Measurements from ENCODE around the gene ITPK1.

Gene ITPK1

GRCh38 chr14:92959761-92960680, 155.7 kb downstream of the ITPK1 start:
- H3K4me3 ChIP-seq (replicated peaks; ENCODE audit: low read depth, low read length), result no peak overlapping the region
- DNase-seq (ENCODE audit: low read depth), result no peak
- no peak for TF ChIP-seq CTCF (IDR thresholded peaks at IDR 0.05; ENCODE audit: low read length, missing control alignments)

- no peak for TF ChIP-seq CTCF (IDR thresholded peaks at IDR 0.05; ENCODE audit: low read length, missing control alignments)
- no peak overlapping the region for H3K4me3 ChIP-seq (replicated peaks; ENCODE audit: low read depth, low read length)
- no peak for DNase-seq (ENCODE audit: low read depth)
Observed at GRCh38 chr14:92959189-92959531, 156.6 kb downstream of the ITPK1 start.

- no peak for TF ChIP-seq CTCF (IDR thresholded peaks at IDR 0.05; ENCODE audit: low read length, missing control alignments)
- no peak for DNase-seq (ENCODE audit: low read depth)
- H3K4me3 ChIP-seq (replicated peaks; ENCODE audit: low read depth, low read length), result no peak overlapping the region
Observed at GRCh38 chr14:92958373-92959188, 157.1 kb downstream of the ITPK1 start.

- DNase-seq (ENCODE audit: low read depth), result no peak
- TF ChIP-seq CTCF (IDR thresholded peaks at IDR 0.05; ENCODE audit: low read length, missing control alignments), result no peak
- H3K4me3 ChIP-seq (replicated peaks; ENCODE audit: low read depth, low read length), result no peak overlapping the region
Observed at GRCh38 chr14:92956961-92957360, 158.8 kb downstream of the ITPK1 start.

- H3K4me3 ChIP-seq (replicated peaks; ENCODE audit: low read depth, low read length), result no peak overlapping the region
- TF ChIP-seq CTCF (IDR thresholded peaks at IDR 0.05; ENCODE audit: low read length, missing control alignments), result no peak
- no peak for DNase-seq (ENCODE audit: low read depth)
Observed at GRCh38 chr14:92955381-92955780, 160.3 kb downstream of the ITPK1 start.

GRCh38 chr14:92954933-92955332, 160.8 kb downstream of the ITPK1 start:
- TF ChIP-seq CTCF (IDR thresholded peaks at IDR 0.05; ENCODE audit: low read length, missing control alignments), result no peak
- no peak for DNase-seq (ENCODE audit: low read depth)
- H3K4me3 ChIP-seq (replicated peaks; ENCODE audit: low read depth, low read length), result no peak overlapping the region

Data from fibroblast of pulmonary artery (primary cell).